ENCODE results near the gene FNDC5.

DNA sequence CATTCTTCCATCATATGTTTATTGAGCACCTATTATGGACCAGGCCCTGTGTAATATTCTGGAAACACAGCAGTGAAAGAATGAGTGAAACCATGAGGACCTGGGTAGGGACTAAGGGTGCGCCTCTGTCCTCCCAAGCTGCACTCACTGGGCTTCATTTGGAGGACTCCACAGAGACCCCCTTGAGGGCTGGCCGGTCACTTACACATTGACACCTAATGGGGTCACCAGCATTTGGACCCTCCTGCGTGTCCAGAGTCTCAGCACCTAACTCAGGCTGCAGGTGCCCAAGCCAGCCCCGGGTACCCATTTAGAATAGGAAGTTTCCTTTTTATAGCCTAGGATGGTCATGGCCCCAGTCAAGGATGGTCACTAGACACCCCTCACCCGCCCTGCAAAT, 2.8 kb upstream of the FNDC5 start:
- TF ChIP-seq, protein P1, sequence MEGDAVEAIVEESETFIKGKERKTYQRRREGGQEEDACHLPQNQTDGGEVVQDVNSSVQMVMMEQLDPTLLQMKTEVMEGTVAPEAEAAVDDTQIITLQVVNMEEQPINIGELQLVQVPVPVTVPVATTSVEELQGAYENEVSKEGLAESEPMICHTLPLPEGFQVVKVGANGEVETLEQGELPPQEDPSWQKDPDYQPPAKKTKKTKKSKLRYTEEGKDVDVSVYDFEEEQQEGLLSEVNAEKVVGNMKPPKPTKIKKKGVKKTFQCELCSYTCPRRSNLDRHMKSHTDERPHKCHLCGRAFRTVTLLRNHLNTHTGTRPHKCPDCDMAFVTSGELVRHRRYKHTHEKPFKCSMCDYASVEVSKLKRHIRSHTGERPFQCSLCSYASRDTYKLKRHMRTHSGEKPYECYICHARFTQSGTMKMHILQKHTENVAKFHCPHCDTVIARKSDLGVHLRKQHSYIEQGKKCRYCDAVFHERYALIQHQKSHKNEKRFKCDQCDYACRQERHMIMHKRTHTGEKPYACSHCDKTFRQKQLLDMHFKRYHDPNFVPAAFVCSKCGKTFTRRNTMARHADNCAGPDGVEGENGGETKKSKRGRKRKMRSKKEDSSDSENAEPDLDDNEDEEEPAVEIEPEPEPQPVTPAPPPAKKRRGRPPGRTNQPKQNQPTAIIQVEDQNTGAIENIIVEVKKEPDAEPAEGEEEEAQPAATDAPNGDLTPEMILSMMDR (IDR thresholded peaks at IDR 0.05), result no peak
- no peak for TF ChIP-seq EZH2phosphoT487 (IDR thresholded peaks at IDR 0.05)
